ENCODE measurements around the gene MXD3. TPM values are rescaled to one million over a fixed set of nuclear protein-coding genes. Genes with fewer than 3 reads are reported as not detected.

The MXD3 gene
- total RNA-seq, 1 donor from 2014 or later, result 18.4 TPM

GRCh38 chr5:177320879-177321278, 9.2 kb upstream of the MXD3 start:
- no peaks in the 10 kb centered on the region for H3K4me1 Mint-ChIP-seq
- no peaks in the 10 kb centered on the region for H3K27me3 Mint-ChIP-seq (ENCODE audit: low read depth)
- no peak overlapping the region for H3K27ac Mint-ChIP-seq
- H3K9me3 Mint-ChIP-seq, result peaks cover 7% of the 10 kb centered on the region
- TF ChIP-seq, protein P1, sequence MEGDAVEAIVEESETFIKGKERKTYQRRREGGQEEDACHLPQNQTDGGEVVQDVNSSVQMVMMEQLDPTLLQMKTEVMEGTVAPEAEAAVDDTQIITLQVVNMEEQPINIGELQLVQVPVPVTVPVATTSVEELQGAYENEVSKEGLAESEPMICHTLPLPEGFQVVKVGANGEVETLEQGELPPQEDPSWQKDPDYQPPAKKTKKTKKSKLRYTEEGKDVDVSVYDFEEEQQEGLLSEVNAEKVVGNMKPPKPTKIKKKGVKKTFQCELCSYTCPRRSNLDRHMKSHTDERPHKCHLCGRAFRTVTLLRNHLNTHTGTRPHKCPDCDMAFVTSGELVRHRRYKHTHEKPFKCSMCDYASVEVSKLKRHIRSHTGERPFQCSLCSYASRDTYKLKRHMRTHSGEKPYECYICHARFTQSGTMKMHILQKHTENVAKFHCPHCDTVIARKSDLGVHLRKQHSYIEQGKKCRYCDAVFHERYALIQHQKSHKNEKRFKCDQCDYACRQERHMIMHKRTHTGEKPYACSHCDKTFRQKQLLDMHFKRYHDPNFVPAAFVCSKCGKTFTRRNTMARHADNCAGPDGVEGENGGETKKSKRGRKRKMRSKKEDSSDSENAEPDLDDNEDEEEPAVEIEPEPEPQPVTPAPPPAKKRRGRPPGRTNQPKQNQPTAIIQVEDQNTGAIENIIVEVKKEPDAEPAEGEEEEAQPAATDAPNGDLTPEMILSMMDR (IDR thresholded peaks at IDR 0.05; ENCODE audit: unreplicated experiment), result no peak
- DNase-seq (ENCODE audit: low spot score in 2 of 2, unreplicated experiment in 2 of 2), result no peak
- H3K36me3 Mint-ChIP-seq, result peaks cover 7% of the 10 kb centered on the region
- no peak overlapping the region for H3K4me3 Mint-ChIP-seq

DNA sequence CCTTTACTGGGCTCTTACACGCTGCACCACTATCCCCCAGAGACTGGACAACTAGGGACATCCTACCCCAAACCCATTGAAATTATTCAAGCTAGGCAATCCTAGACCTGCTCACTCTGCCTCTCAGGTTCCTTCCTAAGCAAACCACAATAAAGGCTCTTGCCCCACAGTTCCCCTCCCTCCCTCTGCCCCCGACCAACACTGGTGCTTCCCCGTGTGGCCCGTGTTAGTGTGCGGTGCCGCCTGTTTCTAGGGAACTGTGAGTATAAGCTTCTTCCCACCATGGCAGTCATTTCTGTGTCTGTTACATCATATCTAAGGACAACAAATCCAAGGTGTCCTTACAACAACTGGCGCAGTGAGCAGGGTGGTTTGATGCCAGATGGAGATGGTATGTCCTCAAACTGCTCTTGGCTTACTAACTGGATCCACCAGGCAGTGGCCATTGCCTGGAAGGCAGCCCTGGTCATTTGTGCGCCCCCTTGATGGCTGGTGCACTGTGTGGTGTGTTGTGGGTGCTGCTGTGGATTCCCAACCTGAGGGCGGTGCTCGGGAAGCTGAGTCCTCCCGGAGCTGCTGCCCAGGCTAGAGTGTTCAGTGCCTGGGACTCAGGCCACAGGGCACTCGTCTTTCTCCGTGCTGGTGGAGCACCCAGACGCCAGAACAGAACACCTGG, 8.4 kb upstream of the MXD3 start:
- H3K36me3 Mint-ChIP-seq, result peaks cover 7% of the 10 kb centered on the region
- H3K27ac Mint-ChIP-seq, result no peak overlapping the region
- H3K9me3 Mint-ChIP-seq, result peaks cover 7% of the 10 kb centered on the region
- TF ChIP-seq, protein P1 (IDR thresholded peaks at IDR 0.05; ENCODE audit: unreplicated experiment), result no peak
- H3K27me3 Mint-ChIP-seq (ENCODE audit: low read depth), result no peaks in the 10 kb centered on the region
- DNase-seq (ENCODE audit: low spot score in 2 of 2, unreplicated experiment in 2 of 2), result no peak
- H3K4me3 Mint-ChIP-seq, result no peak overlapping the region
- H3K4me1 Mint-ChIP-seq, result no peaks in the 10 kb centered on the region

DNA sequence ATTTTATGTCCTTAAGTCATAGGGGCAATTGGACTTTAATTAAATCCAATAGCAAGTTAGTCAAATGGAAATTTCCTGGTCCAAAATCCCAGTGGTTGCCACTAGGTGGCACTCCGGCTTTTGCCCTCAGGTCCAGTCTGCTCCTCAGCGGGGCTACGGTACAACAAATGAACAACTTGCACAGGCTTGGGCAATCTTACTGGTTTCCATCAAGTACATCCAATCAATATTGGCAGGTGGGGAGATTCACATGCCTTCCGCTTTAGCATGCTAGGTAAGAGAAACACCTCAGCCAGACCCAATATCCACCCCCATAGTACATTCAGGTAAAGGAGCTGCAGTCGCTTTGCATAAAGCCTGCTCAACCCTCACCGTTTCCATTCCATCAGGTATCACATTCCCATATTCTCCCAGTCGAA, 6.3 kb upstream of the MXD3 start:
- peak in 1 of 2 experiments; percentile 71 for DNase-seq (ENCODE audit: low spot score in 2 of 2, unreplicated experiment in 2 of 2)
- peaks cover under 1% of the 10 kb centered on the region for H3K4me1 Mint-ChIP-seq

DNA sequence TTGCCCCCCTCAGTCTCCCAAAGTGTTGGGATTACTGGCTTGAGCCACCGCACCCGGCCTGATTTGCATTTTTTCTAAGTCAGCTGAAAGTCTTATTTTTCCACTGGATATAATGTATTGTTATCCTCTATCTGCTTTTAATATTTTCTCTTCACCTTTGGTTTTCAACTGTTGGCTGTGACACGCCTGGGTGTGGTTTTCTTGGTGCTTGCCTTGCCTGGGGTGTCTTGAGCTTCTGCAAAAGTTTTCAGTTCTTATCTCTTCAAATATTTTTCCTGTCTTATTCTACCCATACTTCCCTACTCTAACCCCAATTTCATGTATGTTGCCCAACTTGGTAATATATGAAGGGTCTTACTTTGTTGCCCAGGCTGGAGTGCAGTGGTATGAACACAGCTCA, 4.3 kb upstream of the MXD3 start:
- H3K27me3 Mint-ChIP-seq (ENCODE audit: low read depth), result no peaks in the 10 kb centered on the region
- no peak overlapping the region for H3K4me3 Mint-ChIP-seq
- peaks cover 2% of the 10 kb centered on the region for H3K36me3 Mint-ChIP-seq
- peaks cover 7% of the 10 kb centered on the region for H3K9me3 Mint-ChIP-seq
- no peak for DNase-seq (ENCODE audit: low spot score in 2 of 2, unreplicated experiment in 2 of 2)
- peaks cover 8% of the 10 kb centered on the region for H3K4me1 Mint-ChIP-seq
- TF ChIP-seq, protein P1 (IDR thresholded peaks at IDR 0.05; ENCODE audit: unreplicated experiment), result no peak
- H3K27ac Mint-ChIP-seq, result no peak overlapping the region

More for the DNA sequence above, 6.3 kb upstream of the MXD3 start:
- TF ChIP-seq, protein P1 (IDR thresholded peaks at IDR 0.05; ENCODE audit: unreplicated experiment), result peak; percentile 88
- Mint-ChIP-seq H3K27me3 (ENCODE audit: low read depth) (no peaks in the 10 kb centered on the region), H3K4me3 (no peak overlapping the region), H3K27ac (no peak overlapping the region), H3K36me3 (peaks cover 7% of the 10 kb centered on the region), H3K9me3 (peaks cover 7% of the 10 kb centered on the region)

GRCh38 chr5:177315411-177315810, 3.7 kb upstream of the MXD3 start:
- H3K27me3 Mint-ChIP-seq (ENCODE audit: low read depth), result no peaks in the 10 kb centered on the region
- TF ChIP-seq, protein P1 (IDR thresholded peaks at IDR 0.05; ENCODE audit: unreplicated experiment), result no peak
- H3K27ac Mint-ChIP-seq, result no peak overlapping the region
- no peak overlapping the region for H3K4me3 Mint-ChIP-seq
- H3K9me3 Mint-ChIP-seq, result peaks cover 7% of the 10 kb centered on the region
- peaks cover 13% of the 10 kb centered on the region for H3K4me1 Mint-ChIP-seq
- H3K36me3 Mint-ChIP-seq, result peaks cover 1% of the 10 kb centered on the region
- no peak for DNase-seq (ENCODE audit: low spot score in 2 of 2, unreplicated experiment in 2 of 2)

Data from mesothelial cell of epicardium (in vitro differentiated cells).